ENCODE measurements around the gene CSTB.

CSTB gene

DNA sequence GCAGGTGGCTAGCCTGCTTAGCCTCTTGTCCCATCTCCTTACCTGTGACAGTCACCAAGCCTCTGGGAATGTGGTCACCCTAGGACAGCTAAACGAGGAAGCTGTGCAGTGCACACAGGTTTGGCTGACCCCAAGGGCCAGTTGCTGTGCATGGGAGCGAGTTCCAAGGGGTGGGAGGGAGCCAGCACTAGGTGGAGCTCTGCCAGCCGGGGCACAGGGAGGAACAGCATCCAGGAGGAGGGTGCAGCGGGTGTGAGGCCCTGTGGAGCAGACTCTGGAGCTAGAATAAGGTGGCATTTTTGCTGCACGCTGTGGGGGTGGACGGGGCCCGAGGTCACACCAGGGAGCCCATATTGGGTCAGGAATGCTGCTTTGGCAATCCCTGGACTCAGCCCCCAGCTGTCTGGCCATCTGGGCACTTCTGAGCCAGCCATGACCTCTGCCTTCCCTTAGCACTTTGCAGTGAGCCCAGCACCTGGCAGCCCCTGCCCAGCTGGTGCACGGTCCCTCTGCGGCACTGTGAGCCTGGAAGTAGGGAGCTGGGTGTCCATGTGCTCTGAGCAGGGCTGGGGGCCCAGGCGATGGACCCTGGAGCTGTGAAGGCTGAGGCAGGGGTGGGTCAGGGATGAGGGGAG lies 48.5 kb downstream of the CSTB start:
- no peak for DNase-seq

DNA sequence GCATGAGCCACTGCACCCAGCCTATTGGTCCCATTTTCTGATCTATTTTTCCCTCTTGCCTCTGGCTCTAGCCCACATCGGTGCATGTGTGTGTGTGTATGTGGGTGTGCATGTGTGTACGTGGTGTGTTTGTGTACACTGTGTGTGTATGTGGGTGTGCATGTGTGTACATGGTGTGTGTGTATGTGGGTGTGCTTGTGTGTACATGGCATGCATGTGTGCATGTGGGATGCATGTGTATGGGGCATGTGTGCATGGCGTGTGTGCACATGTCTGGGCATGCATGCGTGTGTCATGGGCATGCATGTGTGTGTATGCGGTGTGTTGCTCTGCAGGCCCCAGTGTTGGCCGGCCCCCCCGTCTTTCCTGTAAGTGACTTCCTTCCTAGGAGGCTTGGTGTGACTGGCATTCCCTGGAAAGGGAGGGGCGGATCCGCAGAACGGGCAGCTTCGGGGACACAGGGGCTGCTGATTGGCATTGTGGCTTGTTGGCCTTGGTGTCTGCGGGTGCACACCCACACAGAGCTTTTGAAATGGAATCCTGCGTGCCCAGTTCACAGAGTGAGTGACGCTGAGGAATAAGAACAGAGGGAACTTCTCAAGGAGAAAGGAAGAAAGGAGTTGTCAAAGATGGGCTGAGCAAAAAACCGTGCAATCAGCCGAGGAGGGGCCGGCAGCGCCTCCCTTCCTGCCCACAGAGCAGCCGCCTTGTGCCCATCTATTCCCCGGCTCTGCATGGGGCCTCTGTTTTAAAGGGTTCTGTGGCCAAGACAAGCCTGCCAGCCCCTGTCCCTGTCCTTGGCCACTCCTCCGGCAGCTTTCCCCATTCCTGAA lies 49.2 kb downstream of the CSTB start:
- no peak for DNase-seq

All from CD4-positive, alpha-beta T cell treated with Interleukin-4 for 1 hour (primary cell).